GM12872 (cell line): ENCODE measurements around the gene RPS10.

ENCODE experiments used
- TF ChIP-seq, protein P1 (sequence below): IDR thresholded peaks from 3 replicates; pipeline ENCODE4 v1.5.1; 2011; ENCODE audit warnings: low read depth, mild to moderate bottlenecking, low read length, moderate library complexity; ENCODE audit not compliant: insufficient read depth

The RPS10 gene

DNA sequence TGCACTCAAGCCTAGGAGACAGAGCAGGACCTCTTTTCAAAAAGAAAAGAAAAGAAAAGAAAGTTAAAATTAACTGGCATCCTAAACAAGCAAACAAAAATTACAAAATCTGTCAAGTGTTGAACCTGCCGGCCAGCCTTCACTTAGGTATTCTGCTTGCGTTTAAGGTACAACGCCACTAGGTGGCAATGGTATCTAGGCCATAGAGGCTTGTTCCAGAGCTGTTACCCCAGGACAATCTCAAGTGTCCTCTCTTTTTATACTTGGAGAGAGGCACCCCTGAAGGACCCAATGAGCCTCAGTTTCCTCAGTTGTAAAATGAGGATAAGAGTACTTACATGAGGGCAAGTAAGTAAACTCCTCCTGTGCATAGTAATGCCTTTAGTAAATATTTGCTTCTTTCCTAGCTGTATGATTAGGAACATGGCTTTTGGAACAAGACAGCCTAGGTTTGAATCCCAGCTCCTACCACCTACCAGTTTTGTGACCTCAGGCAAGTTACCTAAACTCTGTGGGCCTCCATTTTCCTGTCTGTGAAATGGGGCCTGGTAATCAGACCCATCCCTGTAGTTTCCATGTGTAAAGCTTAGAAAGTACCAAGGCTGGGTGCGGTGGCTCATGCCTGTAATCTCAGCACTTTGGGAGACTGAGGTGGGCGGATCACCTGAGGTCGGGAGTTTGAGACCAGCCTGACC is 34.2 kb upstream of the RPS10 start:
- TF ChIP-seq, protein P1, sequence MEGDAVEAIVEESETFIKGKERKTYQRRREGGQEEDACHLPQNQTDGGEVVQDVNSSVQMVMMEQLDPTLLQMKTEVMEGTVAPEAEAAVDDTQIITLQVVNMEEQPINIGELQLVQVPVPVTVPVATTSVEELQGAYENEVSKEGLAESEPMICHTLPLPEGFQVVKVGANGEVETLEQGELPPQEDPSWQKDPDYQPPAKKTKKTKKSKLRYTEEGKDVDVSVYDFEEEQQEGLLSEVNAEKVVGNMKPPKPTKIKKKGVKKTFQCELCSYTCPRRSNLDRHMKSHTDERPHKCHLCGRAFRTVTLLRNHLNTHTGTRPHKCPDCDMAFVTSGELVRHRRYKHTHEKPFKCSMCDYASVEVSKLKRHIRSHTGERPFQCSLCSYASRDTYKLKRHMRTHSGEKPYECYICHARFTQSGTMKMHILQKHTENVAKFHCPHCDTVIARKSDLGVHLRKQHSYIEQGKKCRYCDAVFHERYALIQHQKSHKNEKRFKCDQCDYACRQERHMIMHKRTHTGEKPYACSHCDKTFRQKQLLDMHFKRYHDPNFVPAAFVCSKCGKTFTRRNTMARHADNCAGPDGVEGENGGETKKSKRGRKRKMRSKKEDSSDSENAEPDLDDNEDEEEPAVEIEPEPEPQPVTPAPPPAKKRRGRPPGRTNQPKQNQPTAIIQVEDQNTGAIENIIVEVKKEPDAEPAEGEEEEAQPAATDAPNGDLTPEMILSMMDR: peak; percentile 86

DNA sequence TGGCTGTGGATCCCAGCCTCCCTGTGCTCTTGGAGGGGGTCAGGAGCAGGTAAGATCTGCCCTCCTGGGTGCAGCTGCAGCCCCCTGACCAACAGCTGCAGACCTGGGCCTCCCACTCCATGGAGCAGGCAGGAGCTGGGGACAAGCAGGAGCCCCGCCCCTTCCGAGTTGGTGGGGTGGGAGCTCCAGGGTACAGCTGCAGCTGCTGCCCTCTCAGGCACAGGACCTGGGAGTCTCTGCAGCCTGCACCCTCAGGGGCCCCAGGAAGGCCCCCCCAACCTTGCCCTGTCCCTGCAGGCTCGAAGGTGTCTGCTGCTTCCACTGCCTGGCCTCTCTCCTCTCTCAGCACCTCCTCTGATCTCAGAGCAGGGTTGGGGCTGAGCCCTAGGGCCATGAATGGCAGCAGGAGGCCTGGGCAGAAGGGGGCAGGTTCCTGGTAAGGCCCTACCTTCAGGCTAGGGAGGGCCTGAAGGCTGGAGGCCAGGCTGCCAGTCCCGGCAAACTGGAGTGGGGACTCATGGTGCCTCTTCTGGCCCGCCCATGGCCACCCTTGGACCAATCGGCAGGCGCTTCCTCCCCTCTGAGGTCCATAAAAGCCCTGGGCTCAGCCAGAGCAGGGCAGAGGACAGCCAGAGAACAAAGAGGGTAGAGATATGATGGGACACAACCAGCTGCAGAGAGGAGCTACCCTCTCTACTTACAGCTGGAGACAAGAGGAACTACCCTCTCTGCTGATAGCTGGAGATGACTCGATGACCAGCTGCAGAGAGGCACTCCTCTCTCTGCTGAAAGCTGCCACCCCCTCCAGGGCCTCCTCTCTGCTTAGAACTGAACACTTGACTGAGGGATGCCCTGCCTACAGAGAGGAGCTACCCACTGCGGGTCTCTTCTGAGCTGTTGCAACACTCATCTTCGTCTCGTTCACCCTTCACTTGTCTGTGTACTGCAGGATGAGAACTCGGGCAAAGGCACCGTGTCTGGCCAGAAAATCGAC is 32.2 kb upstream of the RPS10 start:
- TF ChIP-seq, protein P1: no peak

DNA sequence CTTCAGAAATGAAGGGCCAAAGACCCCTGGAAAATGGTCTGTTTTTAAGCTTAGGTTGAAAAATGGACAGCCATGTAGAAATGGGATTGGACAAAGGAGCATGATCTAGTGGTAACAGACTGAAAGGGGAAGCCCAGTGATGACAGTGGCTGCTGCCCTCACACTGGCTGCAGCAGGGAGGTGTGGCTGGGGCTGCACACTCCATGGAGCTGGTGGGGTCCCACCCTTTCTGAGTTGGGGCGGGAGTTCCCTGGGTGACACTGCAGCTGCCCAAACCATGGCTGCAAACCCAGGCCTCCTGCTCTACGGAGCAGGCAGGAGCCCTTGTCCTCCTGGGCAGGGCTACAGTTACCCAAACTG is 31.5 kb upstream of the RPS10 start:
- TF ChIP-seq, protein P1: no peak

DNA sequence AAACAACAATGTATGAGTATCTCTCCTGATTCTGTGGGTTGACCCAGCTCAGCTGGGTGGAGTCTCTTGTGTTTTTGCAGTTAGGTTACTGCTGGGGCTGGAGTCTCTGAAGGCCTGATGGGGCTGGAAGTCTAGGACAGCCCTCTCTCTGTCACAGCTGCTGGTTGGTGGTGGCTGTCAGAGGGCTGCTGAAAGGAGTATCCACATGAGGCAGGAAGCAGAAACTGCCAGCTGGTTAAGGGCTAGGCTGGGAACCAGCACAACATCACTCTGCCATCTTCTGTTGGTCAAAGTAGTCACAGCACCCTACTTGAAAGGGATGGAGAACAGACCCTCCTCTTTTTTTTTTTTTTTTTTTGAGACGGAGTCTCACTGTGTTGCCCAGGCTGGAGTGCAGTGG is 30.0 kb upstream of the RPS10 start:
- TF ChIP-seq, protein P1: no peak

DNA sequence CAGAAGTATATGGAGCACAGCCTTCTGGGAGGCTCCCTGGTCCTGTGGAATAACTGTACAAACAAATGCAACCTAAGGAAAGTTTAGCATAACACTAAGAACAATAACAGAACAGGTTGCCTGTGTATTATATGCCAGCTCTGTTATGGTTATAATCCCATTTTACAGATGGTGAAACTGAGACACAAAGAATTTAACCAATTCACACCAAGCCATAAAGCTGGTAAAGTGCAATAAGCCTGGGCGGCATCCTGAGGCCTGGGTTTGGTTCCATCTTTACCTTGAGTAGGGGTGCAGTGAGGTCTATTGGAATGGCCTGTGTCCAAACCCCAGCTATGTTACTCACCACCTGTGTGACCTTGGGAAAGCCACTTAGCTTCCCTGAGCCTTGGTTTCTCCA is 25.3 kb upstream of the RPS10 start:
- TF ChIP-seq, protein P1: no peak

DNA sequence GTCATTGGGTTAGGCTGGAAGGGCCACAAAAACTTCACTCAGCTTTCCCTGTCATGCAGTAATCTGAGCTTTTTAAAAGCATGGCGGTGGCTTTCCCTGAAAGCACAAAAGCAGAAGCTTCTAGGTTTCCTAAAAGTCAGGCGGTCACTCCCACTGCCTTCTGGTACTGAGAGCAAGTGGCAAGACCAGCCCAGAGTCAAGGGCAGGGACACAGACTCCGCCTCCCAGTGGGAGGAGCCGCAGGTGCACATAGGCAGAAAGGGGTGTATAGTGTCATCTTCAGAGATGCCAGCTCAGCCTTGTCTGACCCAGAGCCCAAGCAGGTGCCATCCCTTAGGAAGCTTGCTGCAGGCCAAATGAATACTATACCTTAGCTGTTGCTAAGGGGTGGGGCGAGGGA is 22.0 kb upstream of the RPS10 start:
- TF ChIP-seq, protein P1: no peak

DNA sequence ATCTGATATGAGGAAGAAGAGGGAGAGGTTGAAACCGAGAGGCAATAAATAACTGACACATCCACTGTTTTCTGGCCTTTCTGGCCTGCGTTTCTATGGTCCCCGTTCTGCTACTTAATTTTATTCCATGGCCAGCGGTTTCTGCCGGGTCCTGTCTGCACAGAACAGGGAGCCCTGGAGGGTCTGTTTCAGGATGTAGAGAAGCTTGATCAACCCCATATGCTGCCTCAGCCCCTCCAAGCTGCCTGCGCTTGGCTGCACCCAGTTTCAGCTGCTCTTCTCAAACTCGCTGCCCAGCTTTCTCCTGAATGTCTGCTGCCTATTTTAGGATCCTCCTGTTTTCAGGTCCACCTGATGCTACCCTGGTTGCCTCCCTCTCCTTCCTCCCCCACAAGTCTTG is 21.5 kb upstream of the RPS10 start:
- TF ChIP-seq, protein P1: no peak
